Endothelial cell of umbilical vein (primary cell): ENCODE results near the gene RBM4. TPM values are rescaled to one million over a fixed set of nuclear protein-coding genes. Genes with fewer than 3 reads are reported as not detected.

Source experiments
- BruUV-seq: library from RNA; stranded (reverse); fragments of 400-500 nt; replicated peaks from 2 replicates; lab custom pipeline; 2021; lab: Mats Ljungman, UMichigan
- CTCF ChIA-PET: fragments of 300-600, 350-600 bp; sonication (Branson Sonifier 250); formaldehyde crosslinking; loops from one replicate; lab custom pipeline; 2021; ENCODE audit warnings: antibody characterized with exemption, inconsistent platforms; lab: Charles Lee
- POLR2A ChIA-PET: fragments of 300-600, 350-600 bp; sonication (Branson Sonifier 250); formaldehyde crosslinking; loops from one replicate; lab custom pipeline; 2021; ENCODE audit warnings: antibody characterized with exemption, inconsistent platforms; lab: Charles Lee
- DNase-seq: peaks from one replicate; pipeline ENCODE4 v3.0.0-alpha.2; 2011; ENCODE audit warnings: low read depth, low spot score
- FAIRE-seq: peaks from 2 replicates; lab custom pipeline; 2011; peaks lifted over from hg19 to GRCh38; lab: Jason Lieb, UNC
- H2AFZ ChIP-seq: 2 replicates; pipeline ENCODE4 v1.6.0; 2012; ENCODE audit warnings: low read depth, low read length, control low read depth, inconsistent platforms
- H3K27ac ChIP-seq: 2 replicates; pipeline ENCODE4 v1.5.1; 2011; ENCODE audit warnings: low read depth, mild to moderate bottlenecking, control low read depth, low read length, moderate library complexity; ENCODE audit not compliant: insufficient read depth
- H3K27me3 ChIP-seq, 2 experiments: 2 replicates each; pipeline versions ENCODE4 v1.6.0 to v1.6.1; 2011; ENCODE audit warnings: low read length in 2 of 2, mixed read lengths in 1 of 2; ENCODE audit not compliant: control insufficient read depth in 2 of 2, insufficient read depth in 2 of 2
- H3K36me3 ChIP-seq, 2 experiments: 2 replicates in 1 of 2; 3 replicates in 1 of 2; pipeline ENCODE4 v1.5.1; 2011; ENCODE audit warnings: low read length in 2 of 2, mild to moderate bottlenecking in 1 of 2, moderate library complexity in 1 of 2; ENCODE audit not compliant: control insufficient read depth in 2 of 2, insufficient read depth in 2 of 2; ENCODE audit errors: extremely low read depth in 1 of 2
- H3K4me1 ChIP-seq: 3 replicates; pipeline ENCODE4 v1.5.1; 2011; ENCODE audit warnings: mild to moderate bottlenecking, low read length; ENCODE audit not compliant: control insufficient read depth, insufficient read depth; ENCODE audit errors: extremely low read depth
- H3K4me2 ChIP-seq: 2 replicates; pipeline ENCODE4 v1.6.1; 2011; ENCODE audit warnings: low read length, control low read depth, mixed read lengths; ENCODE audit not compliant: insufficient read depth
- H3K4me3 ChIP-seq, 3 experiments: fragments of 200-600 bp in 1 of 3; sonication (generic), shearing (Covaris generic) in 1 of 3; replicated peaks in 1 of 3; 2 replicates each; pipeline ENCODE4 v1.5.1; 2011 to 2016; ENCODE audit warnings: control low read depth in 3 of 3, low read length in 3 of 3, mild to moderate bottlenecking in 2 of 3, inconsistent platforms in 1 of 3, low read depth in 1 of 3, moderate library complexity in 1 of 3; ENCODE audit not compliant: insufficient read depth in 1 of 3
- H3K79me2 ChIP-seq: 2 replicates; pipeline ENCODE4 v1.6.0; 2012; ENCODE audit warnings: low read length, inconsistent platforms; ENCODE audit not compliant: control insufficient read depth, insufficient read depth
- H3K9ac ChIP-seq: replicated peaks from 2 replicates; pipeline ENCODE3; 2011; ENCODE audit warnings: low read length, control low read depth; ENCODE audit not compliant: insufficient read depth; ENCODE audit errors: extremely low read depth
- H3K9me1 ChIP-seq: replicated peaks from 3 replicates; pipeline ENCODE4 v1.6.0; 2011; ENCODE audit warnings: mild to moderate bottlenecking, low read length; ENCODE audit not compliant: control insufficient read depth, insufficient read depth; ENCODE audit errors: extremely low read depth
- H3K9me3 ChIP-seq: replicated peaks from 2 replicates; pipeline ENCODE4 v1.5.1; 2012; ENCODE audit warnings: low read length, inconsistent platforms; ENCODE audit not compliant: control insufficient read depth, insufficient read depth
- H4K20me1 ChIP-seq: replicated peaks from 2 replicates; pipeline ENCODE3; 2011; ENCODE audit warnings: mild to moderate bottlenecking, low read length; ENCODE audit not compliant: control insufficient read depth, insufficient read depth; ENCODE audit errors: extremely low read depth
- EZH2 ChIP-seq: IDR thresholded peaks from 2 replicates; pipeline ENCODE4 v1.6.1; 2012; ENCODE audit warnings: borderline replicate concordance, low read depth, mild to moderate bottlenecking, moderate library complexity, low read length, inconsistent platforms; ENCODE audit not compliant: severe bottlenecking
- FOS ChIP-seq: IDR thresholded peaks from 2 replicates; pipeline ENCODE4 v1.6.1; 2011; ENCODE audit warnings: mild to moderate bottlenecking, low read length, moderate library complexity, borderline replicate concordance; ENCODE audit not compliant: insufficient read depth
- GATA2 ChIP-seq: IDR thresholded peaks from 2 replicates; pipeline ENCODE4 v1.7.0; 2011; ENCODE audit warnings: low read depth, mild to moderate bottlenecking, moderate library complexity, mixed read lengths, low read length; ENCODE audit not compliant: insufficient read length, insufficient read depth
- JUN ChIP-seq: IDR thresholded peaks from 2 replicates; pipeline ENCODE4 v1.6.1; 2011; ENCODE audit warnings: borderline replicate concordance, low read depth; ENCODE audit not compliant: insufficient read length, insufficient read depth
- MYC ChIP-seq: IDR thresholded peaks from one replicate; pipeline ENCODE4 v1.6.1; 2011; ENCODE audit warnings: mild to moderate bottlenecking, low read depth, low read length
- POLR2A ChIP-seq: IDR thresholded peaks from 2 replicates; pipeline ENCODE4 v1.6.1; 2012; ENCODE audit warnings: low read depth, mild to moderate bottlenecking, control low read depth, low read length
- POLR2AphosphoS5 ChIP-seq: IDR thresholded peaks from 2 replicates; pipeline ENCODE4 v1.6.1; 2012; ENCODE audit warnings: low read depth, mild to moderate bottlenecking, control low read depth, low read length, moderate library complexity; ENCODE audit not compliant: insufficient read depth
- dilution Hi-C: fragments of 300-500 bp; cut with MboI; formaldehyde crosslinking; loops from one replicate; pipeline ENCODE4 v1.15.0; 2019; ENCODE audit warnings: low sequenced_read_pairs; ENCODE audit not compliant: extremely low pct_ligation_motif_present
- intact Hi-C: fragments of 100-400 bp; cut with micrococcal nuclease; formaldehyde crosslinking; loops from one replicate; pipeline ENCODE4 v1.10.0; 2022
- polyA plus RNA-seq, 4 experiments: library from polyadenylated mRNA; depleted of rRNA in 3 of 4; stranded (reverse) in 3 of 4; unstranded in 1 of 4; fragments of >200 nt; gene quantifications; 2 replicates each; pipeline versions ENCODE4 v1.2.1 to v1.2.3, GENCODE V29; 2011 to 2012; ENCODE audit warnings: missing spikeins in 1 of 4
- total RNA-seq: library from RNA; stranded (reverse); gene quantifications from 2 replicates; pipeline ENCODE4 v1.2.3, GENCODE V29; 2021
- TF ChIP-seq, protein P1 (sequence below): IDR thresholded peaks from 2 replicates; pipeline ENCODE4 v1.6.1; 2011; ENCODE audit not compliant: insufficient read depth, insufficient read length
- TF ChIP-seq, protein P2 (sequence below), 2 donors: IDR thresholded peaks; 1 replicate in 1 of 2; 2 replicates in 1 of 2; pipeline ENCODE4 v1.5.1; 2011; ENCODE audit warnings: low read length in 2 of 2, mild to moderate bottlenecking in 2 of 2, moderate library complexity in 2 of 2, control low read depth in 1 of 2, inconsistent platforms in 1 of 2, low read depth in 1 of 2; ENCODE audit not compliant: insufficient read depth in 1 of 2; ENCODE audit errors: extremely low read depth in 1 of 2

Gene RBM4
- total and polyA plus RNA-seq, 2 donors (not counting 3 experiments of a cell fraction or from before 2014, with no cell fraction given) = 153 to 361 TPM

DNA sequence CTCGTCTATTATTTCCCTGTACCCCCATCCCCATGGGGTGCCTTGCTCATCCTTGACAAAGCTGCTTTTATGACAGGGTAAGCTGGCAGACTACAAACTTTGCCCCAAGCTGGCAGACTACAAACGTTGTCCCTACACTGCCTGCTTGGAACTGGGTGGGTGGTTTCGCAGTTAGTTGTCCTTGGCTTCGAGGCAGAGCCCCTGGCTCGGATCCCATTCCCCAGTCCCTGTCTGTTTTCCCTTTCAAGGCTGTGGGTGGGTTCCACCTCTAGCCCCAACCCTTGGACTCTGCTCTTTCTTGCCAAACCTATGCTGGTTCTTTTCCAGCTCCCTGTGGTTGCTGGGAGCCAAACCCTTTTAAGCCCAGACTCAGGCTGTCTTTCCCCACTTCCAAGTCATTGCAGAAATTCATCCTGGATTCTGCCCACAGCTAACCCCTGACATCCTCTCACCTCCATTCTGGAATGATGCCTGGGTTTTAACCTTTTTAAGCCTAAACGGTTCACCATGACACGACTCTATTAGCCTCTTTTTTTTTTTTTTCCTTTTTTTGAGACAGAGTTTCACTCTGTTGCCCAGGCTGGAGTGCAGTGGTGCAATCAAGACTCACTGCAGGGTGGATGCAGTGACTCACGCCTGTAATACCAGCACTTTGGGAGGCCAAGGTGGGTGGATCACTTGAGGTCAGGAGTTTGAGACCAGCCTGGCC lies 31.2 kb upstream of the RBM4 start:
- ChIA-PET POLR2A (interaction anchor here (0.6 to 0.7 kb wide), 2 partner anchors 10 to 141 kb away, joined by 3 to 4 read pairs; partner anchors contain the start of gene PELI3), CTCF (no interaction called here)
- no TSS peak for BruUV-seq
- Histone ChIP-seq H3K4me3 (no peak overlapping the region), H3K9me3 (no peaks in the 10 kb centered on the region), H3K36me3 (peaks cover 2 to 13% of the 10 kb centered on the region in 2 experiments), H3K79me2 (no peaks in the 10 kb centered on the region), H3K9me1 (no peaks in the 10 kb centered on the region), H3K4me1 (peaks cover 3% of the 10 kb centered on the region), H2AFZ (no peak overlapping the region), H3K27me3 (no peaks in the 10 kb centered on the region), H3K9ac (no peak overlapping the region), H3K4me2 (no peak overlapping the region), H3K27ac (no peak overlapping the region), H4K20me1 (no peaks in the 10 kb centered on the region)
- intact Hi-C loops = no loop called here
- FAIRE-seq (no peak), DNase-seq (no peak)
- TF ChIP-seq GATA2 (no peak), MYC (no peak), POLR2A (no peak), POLR2AphosphoS5 (no peak), JUN (no peak), EZH2 (no peak), FOS (no peak)
- TF ChIP-seq, protein P1, sequence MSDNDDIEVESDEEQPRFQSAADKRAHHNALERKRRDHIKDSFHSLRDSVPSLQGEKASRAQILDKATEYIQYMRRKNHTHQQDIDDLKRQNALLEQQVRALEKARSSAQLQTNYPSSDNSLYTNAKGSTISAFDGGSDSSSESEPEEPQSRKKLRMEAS = no peak
- TF ChIP-seq, protein P2, sequence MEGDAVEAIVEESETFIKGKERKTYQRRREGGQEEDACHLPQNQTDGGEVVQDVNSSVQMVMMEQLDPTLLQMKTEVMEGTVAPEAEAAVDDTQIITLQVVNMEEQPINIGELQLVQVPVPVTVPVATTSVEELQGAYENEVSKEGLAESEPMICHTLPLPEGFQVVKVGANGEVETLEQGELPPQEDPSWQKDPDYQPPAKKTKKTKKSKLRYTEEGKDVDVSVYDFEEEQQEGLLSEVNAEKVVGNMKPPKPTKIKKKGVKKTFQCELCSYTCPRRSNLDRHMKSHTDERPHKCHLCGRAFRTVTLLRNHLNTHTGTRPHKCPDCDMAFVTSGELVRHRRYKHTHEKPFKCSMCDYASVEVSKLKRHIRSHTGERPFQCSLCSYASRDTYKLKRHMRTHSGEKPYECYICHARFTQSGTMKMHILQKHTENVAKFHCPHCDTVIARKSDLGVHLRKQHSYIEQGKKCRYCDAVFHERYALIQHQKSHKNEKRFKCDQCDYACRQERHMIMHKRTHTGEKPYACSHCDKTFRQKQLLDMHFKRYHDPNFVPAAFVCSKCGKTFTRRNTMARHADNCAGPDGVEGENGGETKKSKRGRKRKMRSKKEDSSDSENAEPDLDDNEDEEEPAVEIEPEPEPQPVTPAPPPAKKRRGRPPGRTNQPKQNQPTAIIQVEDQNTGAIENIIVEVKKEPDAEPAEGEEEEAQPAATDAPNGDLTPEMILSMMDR (IDR thresholded peaks at IDR 0.05; ENCODE audit: extremely low read depth in 1 of 2, insufficient read depth in 1 of 2, low read depth in 1 of 2, low read length in 2 of 2) = no peak
- dilution Hi-C loops = no loop called here
